Stimulated activated CD8-positive, alpha-beta memory T cell treated with anti-CD3 and anti-CD28 coated beads, Interleukin-7, amount 100 ng/mL, for 4 hours (primary cell): ENCODE measurements around the gene SLC27A2.
"Not testable (repeated sequence)": the region's sequence is repeated elsewhere in the genome, so short reads cannot be mapped to it uniquely, and the experiment has no call there.

ENCODE experiments used
- DNase-seq, 2 donors: peaks; one replicate each; pipeline ENCODE4 v3.0.0-alpha.2; 2020; ENCODE audit warnings: low read depth in 2 of 2

SLC27A2 gene

GRCh38 chr15:50181969-50182218 is at the start of gene SLC27A2:
TSS of gene SLC27A2 (plus strand) at chr15:50182196. CDS start at chr15:50182428, 232 bp downstream.
- DNase-seq, result no peak

- not testable (repeated sequence) for DNase-seq
Observed at GRCh38 chr15:50132251-50132984, 49.6 kb upstream of the SLC27A2 start.

DNA sequence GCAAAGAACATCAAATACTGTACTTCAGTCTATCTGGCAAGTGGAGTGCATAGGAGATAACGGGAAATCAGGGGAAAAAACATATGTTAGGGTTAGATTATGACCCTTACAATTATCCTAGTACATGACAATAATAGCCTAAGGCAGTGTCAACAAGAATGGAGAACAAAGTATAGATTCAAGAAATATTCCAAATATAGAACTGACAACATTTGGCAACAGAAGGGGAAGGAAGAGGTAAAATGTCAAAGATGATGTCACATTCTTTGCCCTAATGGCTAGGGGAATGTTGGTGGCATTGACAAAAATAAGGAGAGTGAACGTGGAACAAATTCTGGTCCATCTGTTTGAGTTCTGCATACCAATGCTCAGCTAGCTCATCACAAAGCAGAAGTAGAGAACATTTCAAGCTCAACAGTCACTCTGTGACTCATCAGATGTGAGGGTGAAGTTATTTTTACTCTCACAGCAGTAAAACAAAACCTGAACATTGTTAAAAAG is 47.4 kb upstream of the SLC27A2 start:
- DNase-seq, result no peak

GRCh38 chr15:50135031-50135551 is 46.9 kb upstream of the SLC27A2 start:
- DNase-seq, result no peak

DNA sequence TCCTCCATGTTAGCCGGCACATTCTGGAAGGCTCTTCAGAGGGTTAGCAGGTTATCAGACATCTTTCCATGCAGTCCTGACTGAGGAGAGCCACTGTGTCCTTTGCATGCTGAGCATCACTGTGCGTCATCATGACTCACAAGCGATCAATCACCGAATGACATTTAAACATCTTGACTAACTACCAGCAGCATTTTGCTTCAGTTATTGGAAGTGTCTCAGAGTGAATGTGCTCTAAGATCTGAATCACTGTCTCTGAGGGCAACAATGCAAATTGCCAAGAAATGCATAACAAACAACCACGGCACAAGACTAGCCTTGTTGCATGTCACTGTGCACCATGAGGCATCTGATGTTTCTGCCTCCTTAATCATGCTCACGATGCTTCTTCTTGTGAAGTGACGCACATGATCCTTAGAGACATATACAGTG is 44.6 kb upstream of the SLC27A2 start:
- no peak for DNase-seq

- DNase-seq, result no peak
Observed at GRCh38 chr15:50137893-50138292, 44.1 kb upstream of the SLC27A2 start.

DNA sequence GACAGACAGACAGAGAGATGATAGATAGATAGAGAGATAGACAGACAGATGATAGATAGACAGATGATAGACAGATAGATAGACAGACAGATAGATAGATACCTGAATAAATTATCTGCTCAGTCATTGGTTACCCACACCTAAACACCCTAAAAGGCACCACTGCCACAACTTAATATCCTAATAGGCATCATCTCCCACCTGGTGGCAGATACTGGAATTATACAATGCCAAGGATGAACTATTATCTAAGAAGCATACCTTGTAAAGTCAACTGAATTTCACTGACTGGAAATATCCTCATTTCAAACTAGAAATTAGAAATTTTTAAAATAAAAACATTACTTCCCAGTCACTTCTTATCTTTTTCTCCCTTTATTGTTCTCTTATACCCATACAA is 43.6 kb upstream of the SLC27A2 start:
- no peak for DNase-seq

- no peak for DNase-seq
Observed at GRCh38 chr15:50140098-50140497, 41.9 kb upstream of the SLC27A2 start.

- DNase-seq, result no peak
Observed at GRCh38 chr15:50140983-50141382, 41.0 kb upstream of the SLC27A2 start.

DNA sequence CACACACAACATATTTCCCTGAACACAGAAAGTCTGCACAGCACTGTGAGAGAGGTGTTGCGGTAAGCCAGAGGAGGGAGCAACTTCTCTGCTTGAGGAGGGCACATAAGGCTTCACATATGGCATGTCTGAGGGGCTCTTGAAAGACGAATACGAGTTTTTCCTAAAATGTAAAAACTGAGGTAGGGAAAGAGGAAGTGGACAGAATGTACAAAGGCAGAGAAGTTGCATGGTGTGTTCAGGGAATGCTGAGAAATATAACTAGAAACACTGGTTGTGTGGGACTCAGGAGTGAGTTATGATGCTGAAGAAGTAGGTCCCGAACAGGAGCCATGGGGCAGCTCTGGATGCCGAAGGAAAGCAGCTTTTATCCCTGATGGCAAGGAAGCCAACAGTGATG is 40.1 kb upstream of the SLC27A2 start:
- no peak for DNase-seq

GRCh38 chr15:50143255-50143860 is 38.6 kb upstream of the SLC27A2 start:
- DNase-seq, result no peak

DNA sequence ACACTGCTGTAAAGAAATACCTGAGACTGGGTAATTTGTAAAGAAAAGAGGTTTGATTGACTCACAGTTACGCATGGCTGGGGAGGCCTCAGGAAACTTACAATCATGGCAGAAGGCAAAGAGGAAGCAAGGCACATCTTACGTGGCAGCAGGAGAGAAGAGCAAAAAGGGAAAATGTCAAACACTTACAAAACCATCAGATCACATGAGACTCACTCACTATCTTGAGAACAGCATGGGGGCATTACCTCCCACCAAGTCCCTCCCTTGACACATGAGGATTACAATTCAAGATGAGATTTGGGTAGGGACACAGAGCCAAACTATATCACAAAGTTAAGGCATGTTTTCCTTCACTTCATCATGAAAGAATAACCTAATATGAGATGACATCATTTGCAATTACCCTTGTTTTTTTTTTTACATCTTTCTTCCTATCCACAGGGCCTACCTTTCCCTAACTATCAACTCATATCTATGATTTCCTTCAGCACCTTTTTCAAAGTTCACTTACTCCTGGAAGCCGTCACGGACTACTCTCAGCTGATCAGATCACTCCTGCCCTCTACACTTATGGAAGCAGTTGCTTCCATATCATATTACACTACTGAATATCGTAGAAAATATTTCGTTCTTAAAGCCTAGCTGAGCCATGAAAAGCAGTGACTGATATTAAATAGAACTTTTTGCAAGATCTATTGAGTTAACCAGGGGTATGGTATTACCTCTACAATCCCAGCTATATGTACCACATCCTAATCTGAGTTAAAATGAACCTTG is 37.5 kb upstream of the SLC27A2 start:
- no peak for DNase-seq

GRCh38 chr15:50145451-50145872 is 36.5 kb upstream of the SLC27A2 start:
- DNase-seq, result no peak

- no peak for DNase-seq
Observed at GRCh38 chr15:50146632-50147031, 35.4 kb upstream of the SLC27A2 start.

GRCh38 chr15:50148362-50148963 is 33.5 kb upstream of the SLC27A2 start:
- no peak for DNase-seq

- no peak for DNase-seq
Observed at GRCh38 chr15:50149090-50149489, 32.9 kb upstream of the SLC27A2 start.

GRCh38 chr15:50150349-50150748 is 31.6 kb upstream of the SLC27A2 start:
- DNase-seq, result no peak

GRCh38 chr15:50150851-50151250 is 31.1 kb upstream of the SLC27A2 start:
- no peak for DNase-seq

DNA sequence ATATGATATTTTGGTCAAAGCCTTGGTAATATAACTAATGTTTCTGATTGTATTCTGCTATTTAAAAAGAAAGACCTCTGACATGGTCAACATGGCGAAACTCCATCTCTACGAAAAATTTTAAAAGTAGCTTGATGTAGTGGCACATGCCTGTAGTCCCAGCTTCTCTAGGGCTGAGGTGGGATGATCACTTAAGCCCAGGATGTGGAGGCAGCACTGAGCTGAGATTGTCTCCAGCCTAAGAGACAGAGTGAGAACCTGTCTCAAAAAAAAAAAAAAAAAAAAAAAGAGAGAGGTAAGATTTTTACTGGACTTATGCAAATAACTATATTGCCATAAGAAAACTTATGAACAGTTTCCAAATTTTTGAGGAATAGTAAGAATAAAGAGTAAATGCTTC is 30.5 kb upstream of the SLC27A2 start:
- no peak for DNase-seq

DNA sequence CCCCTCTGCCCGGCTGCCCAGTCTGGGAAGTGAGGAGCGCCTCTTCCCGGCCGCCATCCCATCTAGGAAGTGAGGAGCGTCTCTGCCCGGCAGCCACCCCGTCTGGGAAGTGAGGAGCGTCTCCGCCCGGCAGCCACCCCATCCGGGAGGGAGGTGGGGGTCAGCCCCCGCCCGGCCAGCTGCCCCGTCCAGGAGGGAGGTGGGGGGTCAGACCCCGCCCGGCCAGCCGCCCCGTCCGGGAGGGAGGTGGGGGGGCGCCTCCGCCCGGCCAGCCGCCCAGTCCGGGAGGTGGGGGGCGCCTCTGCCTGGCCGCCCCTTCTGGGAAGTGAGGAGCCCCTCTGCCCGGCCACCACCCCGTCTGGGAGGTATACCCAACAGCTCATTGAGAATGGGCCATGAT is 23.8 kb upstream of the SLC27A2 start:
- DNase-seq, result not testable (repeated sequence)

DNA sequence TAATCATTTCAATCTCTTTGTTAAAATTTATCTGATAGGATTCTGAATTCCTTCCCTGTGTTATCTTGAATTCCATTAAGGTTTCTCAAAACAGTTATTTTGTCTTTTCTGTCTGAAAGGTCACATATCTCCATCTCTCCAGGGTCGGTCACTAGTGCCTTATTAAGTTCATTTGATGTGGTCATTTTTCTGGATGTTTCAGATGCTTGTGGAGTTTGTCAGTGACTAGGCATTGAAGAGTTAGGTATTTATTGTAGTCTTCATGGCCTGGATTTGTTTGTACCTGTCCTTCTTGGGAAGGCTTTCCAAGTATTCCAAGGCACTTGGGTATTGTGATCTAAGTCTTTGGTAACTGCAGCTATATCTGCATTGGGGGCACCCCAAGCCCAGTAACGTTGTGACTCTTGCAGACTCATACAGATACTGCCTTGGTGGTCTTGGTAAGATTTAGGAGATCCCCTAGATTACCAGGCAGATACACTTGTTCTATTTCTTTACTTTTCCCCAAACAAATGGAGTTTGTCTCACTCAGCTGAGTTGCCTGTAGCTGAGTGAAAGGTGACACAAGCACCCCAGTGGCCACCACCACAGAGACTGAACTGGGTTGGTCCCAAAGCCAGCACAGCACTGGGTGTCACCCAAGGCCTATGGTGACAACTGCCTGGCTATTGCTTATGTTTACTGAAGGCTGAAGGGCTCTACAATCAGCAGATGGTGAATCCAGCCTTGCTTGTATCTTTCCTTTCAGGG is 18.9 kb upstream of the SLC27A2 start:
- no peak for DNase-seq
